Central memory CD8-positive, alpha-beta T cell (primary cell): ENCODE results near the gene TMSB10.
"Not testable (repeated sequence)": the region's sequence is repeated elsewhere in the genome, so short reads cannot be mapped to it uniquely, and the experiment has no call there.

Source experiments
- ATAC-seq: fragments of 150-1000 bp; cut with Tn5 transposase; replicated peaks from 2 replicates; pipeline ENCODE4 v1.10.0; 2022; ENCODE audit warnings: mild to moderate bottlenecking, moderate FRiP score, moderate number of reproducible peaks; ENCODE audit not compliant: poor library complexity, severe bottlenecking; ENCODE audit errors: extremely low read depth
- DNase-seq, 2 donors: peaks; one replicate each; pipeline ENCODE4 v3.0.0; 2021; ENCODE audit warnings: low spot score in 2 of 2
- H3K27ac Mint-ChIP-seq: one replicate; pipeline ENCODE4 v1.8.0; 2022; ENCODE audit warnings: low read depth, mild to moderate bottlenecking, moderate library complexity, mixed read lengths
- H3K27me3 Mint-ChIP-seq: one replicate; pipeline ENCODE4 v1.8.0; 2022; ENCODE audit warnings: mixed read lengths
- H3K36me3 Mint-ChIP-seq: one replicate; pipeline ENCODE4 v1.8.0; 2022; ENCODE audit warnings: mild to moderate bottlenecking, moderate library complexity, mixed read lengths; ENCODE audit not compliant: insufficient read depth
- H3K4me1 Mint-ChIP-seq: one replicate; pipeline ENCODE4 v1.8.0; 2022; ENCODE audit warnings: mixed read lengths
- H3K4me3 Mint-ChIP-seq: one replicate; pipeline ENCODE4 v1.8.0; 2022; ENCODE audit warnings: mild to moderate bottlenecking, moderate library complexity, mixed read lengths
- H3K9me3 Mint-ChIP-seq: one replicate; pipeline ENCODE4 v1.8.0; 2022; ENCODE audit warnings: mixed read lengths

TMSB10 gene

GRCh38 chr2:84939426-84940087 lies 34.1 kb downstream of the TMSB10 start:
- ATAC-seq: peak; percentile 84
- Mint-ChIP-seq H3K27me3 (no peaks in the 10 kb centered on the region), H3K4me1 (peaks cover 15% of the 10 kb centered on the region), H3K9me3 (no peaks in the 10 kb centered on the region), H3K27ac (peak overlapping the region; percentile 98), H3K36me3 (peaks cover 10% of the 10 kb centered on the region), H3K4me3 (peak overlapping the region; percentile 79)
- peak; percentile 49 to 76 for DNase-seq

GRCh38 chr2:84940088-84940470 lies 34.6 kb downstream of the TMSB10 start:
- ATAC-seq (no peak), DNase-seq (no peak)
- H3K27ac Mint-ChIP-seq: peak overlapping the region; percentile 98
- no peaks in the 10 kb centered on the region for H3K9me3 Mint-ChIP-seq
- H3K4me3 Mint-ChIP-seq: peak overlapping the region; percentile 79
- H3K36me3 Mint-ChIP-seq: peaks cover 10% of the 10 kb centered on the region
- no peaks in the 10 kb centered on the region for H3K27me3 Mint-ChIP-seq
- H3K4me1 Mint-ChIP-seq: peaks cover 20% of the 10 kb centered on the region

- DNase-seq (no peak), ATAC-seq (no peak)
- Mint-ChIP-seq H3K36me3 (peaks cover 10% of the 10 kb centered on the region), H3K4me1 (peaks cover 24% of the 10 kb centered on the region), H3K9me3 (no peaks in the 10 kb centered on the region), H3K4me3 (no peak overlapping the region), H3K27ac (no peak overlapping the region), H3K27me3 (no peaks in the 10 kb centered on the region)
These were observed 35.5 kb downstream of the TMSB10 start for GRCh38 chr2:84940831-84941412.

- Mint-ChIP-seq H3K9me3 (no peaks in the 10 kb centered on the region), H3K27me3 (no peaks in the 10 kb centered on the region), H3K27ac (peak overlapping the region; percentile 13), H3K4me1 (peaks cover 34% of the 10 kb centered on the region), H3K36me3 (peaks cover 8% of the 10 kb centered on the region), H3K4me3 (no peak overlapping the region)
- DNase-seq (no peak), ATAC-seq (no peak)
These were observed 36.7 kb downstream of the TMSB10 start for GRCh38 chr2:84942166-84942565.

- DNase-seq (no peak), ATAC-seq (no peak)
- H3K27me3 Mint-ChIP-seq: no peaks in the 10 kb centered on the region
- H3K36me3 Mint-ChIP-seq: peaks cover 8% of the 10 kb centered on the region
- H3K9me3 Mint-ChIP-seq: no peaks in the 10 kb centered on the region
- no peak overlapping the region for H3K4me3 Mint-ChIP-seq
- peaks cover 34% of the 10 kb centered on the region for H3K4me1 Mint-ChIP-seq
- no peak overlapping the region for H3K27ac Mint-ChIP-seq
These were observed 37.5 kb downstream of the TMSB10 start for GRCh38 chr2:84942964-84943421.

- no peak overlapping the region for H3K4me3 Mint-ChIP-seq
- no peak for DNase-seq
These were observed 38.9 kb downstream of the TMSB10 start for GRCh38 chr2:84944295-84944909.

GRCh38 chr2:84945838-84946203 lies 40.4 kb downstream of the TMSB10 start:
- ATAC-seq: peak; percentile 50
- not testable (repeated sequence) for H3K9me3 Mint-ChIP-seq, H3K27me3 Mint-ChIP-seq, H3K36me3 Mint-ChIP-seq, DNase-seq
- Mint-ChIP-seq H3K4me1 (peaks cover 28% of the 10 kb centered on the region), H3K4me3 (peak overlapping the region; percentile 52), H3K27ac (peak overlapping the region; percentile 26)

More at GRCh38 chr2:84944295-84944909, 38.9 kb downstream of the TMSB10 start:
- H3K4me1 Mint-ChIP-seq: peaks cover 28% of the 10 kb centered on the region
- no peak for ATAC-seq
- peaks cover 5% of the 10 kb centered on the region for H3K36me3 Mint-ChIP-seq
- H3K27ac Mint-ChIP-seq: peak overlapping the region; percentile 26
- H3K9me3 Mint-ChIP-seq: no peaks in the 10 kb centered on the region
- H3K27me3 Mint-ChIP-seq: no peaks in the 10 kb centered on the region

- H3K27ac Mint-ChIP-seq: peak overlapping the region; percentile 26
- ATAC-seq (peak; percentile 87), DNase-seq (no peak)
- H3K4me3 Mint-ChIP-seq: peak overlapping the region; percentile 52
- H3K36me3 Mint-ChIP-seq: no peaks in the 10 kb centered on the region
- no peaks in the 10 kb centered on the region for H3K27me3 Mint-ChIP-seq
- H3K4me1 Mint-ChIP-seq: peaks cover 28% of the 10 kb centered on the region
- H3K9me3 Mint-ChIP-seq: no peaks in the 10 kb centered on the region
These were observed 41.0 kb downstream of the TMSB10 start for GRCh38 chr2:84946204-84947009.

- ATAC-seq: no peak
- H3K27me3 Mint-ChIP-seq: no peaks in the 10 kb centered on the region
- peaks cover 28% of the 10 kb centered on the region for H3K4me1 Mint-ChIP-seq
- H3K4me3 Mint-ChIP-seq: peak overlapping the region; percentile 52
- H3K27ac Mint-ChIP-seq: peak overlapping the region; percentile 26
- H3K9me3 Mint-ChIP-seq: no peaks in the 10 kb centered on the region
- no peak for DNase-seq
- H3K36me3 Mint-ChIP-seq: no peaks in the 10 kb centered on the region
These were observed 41.6 kb downstream of the TMSB10 start for GRCh38 chr2:84947010-84947593.

- no peaks in the 10 kb centered on the region for H3K27me3 Mint-ChIP-seq
- no peaks in the 10 kb centered on the region for H3K9me3 Mint-ChIP-seq
- DNase-seq (no peak), ATAC-seq (no peak)
- H3K4me3 Mint-ChIP-seq: no peak overlapping the region
- peaks cover 12% of the 10 kb centered on the region for H3K4me1 Mint-ChIP-seq
- H3K36me3 Mint-ChIP-seq: no peaks in the 10 kb centered on the region
- no peak overlapping the region for H3K27ac Mint-ChIP-seq
These were observed 48.1 kb downstream of the TMSB10 start for GRCh38 chr2:84953535-84953934.

- peaks cover 12% of the 10 kb centered on the region for H3K4me1 Mint-ChIP-seq
- no peaks in the 10 kb centered on the region for H3K27me3 Mint-ChIP-seq
- H3K4me3 Mint-ChIP-seq: no peak overlapping the region
- no peak for ATAC-seq
- no peaks in the 10 kb centered on the region for H3K9me3 Mint-ChIP-seq
- no peak for DNase-seq
- H3K27ac Mint-ChIP-seq: peak overlapping the region; percentile 25
- no peaks in the 10 kb centered on the region for H3K36me3 Mint-ChIP-seq
These were observed 48.9 kb downstream of the TMSB10 start for GRCh38 chr2:84954329-84954728.
